Measurements from ENCODE around the gene CKB.

The CKB gene

DNA sequence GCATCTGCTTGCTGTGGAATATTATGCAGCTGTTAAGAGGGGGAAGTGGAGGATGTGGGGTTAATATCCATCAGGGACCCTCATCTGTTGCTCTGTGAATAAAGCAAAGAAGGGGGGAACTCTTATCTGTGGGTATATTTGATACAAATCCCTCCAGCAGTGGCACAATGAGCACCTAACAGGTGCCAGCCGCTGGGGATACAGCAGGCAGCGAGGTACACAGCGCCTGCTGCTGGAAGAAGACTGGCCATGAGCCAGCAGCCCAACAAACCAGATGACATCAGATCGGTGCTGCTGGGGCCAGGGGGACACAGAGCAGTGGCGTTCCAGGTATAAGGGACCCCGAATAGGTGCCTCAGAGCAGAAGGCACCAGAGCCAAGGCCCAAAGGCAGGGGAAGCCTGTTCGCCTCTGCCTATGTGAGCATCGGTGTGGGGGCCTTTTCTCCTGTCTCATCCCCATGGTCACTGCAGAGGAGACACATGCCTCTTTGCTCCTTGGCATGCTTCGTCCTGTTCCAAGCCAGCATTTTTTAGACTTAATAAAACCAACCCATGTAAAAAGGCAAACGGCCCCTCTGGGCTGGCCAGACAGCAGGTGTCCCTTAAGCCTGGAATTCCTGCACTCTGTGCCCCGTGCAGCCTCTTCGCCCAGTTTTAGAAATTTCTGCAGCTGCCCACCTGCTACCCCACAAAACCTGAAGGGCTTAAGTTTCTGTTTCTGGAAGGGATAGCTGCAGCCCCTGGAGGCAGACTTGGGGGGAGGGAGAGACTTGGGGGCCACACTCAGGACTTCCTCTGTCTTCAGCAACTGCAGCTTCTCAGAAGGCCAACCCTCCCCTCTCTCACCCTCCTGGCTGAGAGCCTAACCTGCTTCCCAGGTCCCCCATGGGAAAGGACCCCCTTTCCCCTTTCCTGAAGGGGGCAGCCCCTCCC, 1.6 kb upstream of the CKB start:
- DNase-seq (ENCODE audit: low read depth in 1 of 2, low spot score in 1 of 2) = no peak
- in situ Hi-C loops (cut with HindIII; ENCODE audit: low pct_unique_long_range_greater_than_20kb, low sequenced_read_pairs) = no loop called here
- no peak for TF ChIP-seq JUND (IDR thresholded peaks at IDR 0.05; ENCODE audit: low read depth)

- in situ Hi-C loops (cut with HindIII; ENCODE audit: low pct_unique_long_range_greater_than_20kb, low sequenced_read_pairs) = no loop called here
- no peak for DNase-seq (ENCODE audit: low read depth in 1 of 2, low spot score in 1 of 2)
- no peak for TF ChIP-seq JUND (IDR thresholded peaks at IDR 0.05; ENCODE audit: low read depth)
These were observed 935 bp upstream of the CKB start for GRCh38 chr14:103523575-103523954.

GRCh38 chr14:103521951-103522563, 573 bp downstream of the CKB start:
- in situ Hi-C loops (cut with HindIII; ENCODE audit: low pct_unique_long_range_greater_than_20kb, low sequenced_read_pairs) = no loop called here
- no peak for DNase-seq (ENCODE audit: low read depth in 1 of 2, low spot score in 1 of 2)
- TF ChIP-seq JUND (IDR thresholded peaks at IDR 0.05; ENCODE audit: low read depth) = no peak

- peak in 1 of 2 experiments; percentile 65 for DNase-seq (ENCODE audit: low read depth in 1 of 2, low spot score in 1 of 2)
- TF ChIP-seq JUND (IDR thresholded peaks at IDR 0.05; ENCODE audit: low read depth) = no peak
- in situ Hi-C loops (cut with HindIII; ENCODE audit: low pct_unique_long_range_greater_than_20kb, low sequenced_read_pairs) = no loop called here
These were observed 1.1 kb downstream of the CKB start for GRCh38 chr14:103521438-103521950.

DNA sequence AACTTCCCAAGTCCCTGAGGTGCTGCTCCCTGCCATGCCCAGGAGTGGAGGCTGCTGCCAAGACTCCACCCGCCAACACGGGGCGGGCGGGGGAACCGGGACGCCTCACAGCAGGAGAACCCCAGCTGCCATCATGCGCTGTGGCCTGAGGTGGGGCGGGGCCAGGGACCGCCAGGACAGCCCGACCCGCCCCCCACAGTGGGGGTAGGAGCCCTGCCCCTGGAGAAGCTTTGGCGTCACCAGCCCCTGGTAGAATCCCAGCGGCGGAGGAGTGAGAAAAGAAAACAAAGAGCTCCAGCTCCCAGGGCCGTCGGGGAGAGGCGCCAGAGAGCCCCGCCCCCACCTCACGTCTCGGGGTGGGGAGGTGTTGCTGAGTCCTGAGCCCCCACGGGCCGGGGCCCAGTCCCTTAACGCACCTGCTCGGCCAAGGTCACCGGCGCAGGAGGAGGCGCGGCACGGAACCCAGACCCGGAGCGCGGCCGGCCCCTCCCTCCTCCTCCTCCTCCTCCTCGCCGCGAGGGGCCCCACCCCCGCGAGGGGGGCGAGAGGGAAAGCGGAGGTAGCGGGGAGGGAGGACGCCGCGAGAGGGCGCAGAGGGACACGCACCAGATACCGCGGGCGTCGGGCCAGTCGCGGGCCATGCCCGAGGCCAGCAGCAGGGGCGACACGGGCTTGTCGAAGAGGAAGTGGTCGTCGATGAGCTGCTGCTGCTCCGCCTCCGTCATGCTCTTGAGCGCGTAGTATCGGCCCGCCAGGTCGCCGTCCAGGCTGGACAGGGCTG, 1.8 kb downstream of the CKB start:
- no peak for TF ChIP-seq JUND (IDR thresholded peaks at IDR 0.05; ENCODE audit: low read depth)
- in situ Hi-C loops (cut with HindIII; ENCODE audit: low pct_unique_long_range_greater_than_20kb, low sequenced_read_pairs) = no loop called here
- DNase-seq (ENCODE audit: low read depth in 1 of 2, low spot score in 1 of 2) = peak; percentile 95

- no peak for DNase-seq (ENCODE audit: low read depth in 1 of 2, low spot score in 1 of 2)
- in situ Hi-C loops (cut with HindIII; ENCODE audit: low pct_unique_long_range_greater_than_20kb, low sequenced_read_pairs) = no loop called here
- no peak for TF ChIP-seq JUND (IDR thresholded peaks at IDR 0.05; ENCODE audit: low read depth)
These were observed 2.4 kb downstream of the CKB start for GRCh38 chr14:103520269-103520656.

DNA sequence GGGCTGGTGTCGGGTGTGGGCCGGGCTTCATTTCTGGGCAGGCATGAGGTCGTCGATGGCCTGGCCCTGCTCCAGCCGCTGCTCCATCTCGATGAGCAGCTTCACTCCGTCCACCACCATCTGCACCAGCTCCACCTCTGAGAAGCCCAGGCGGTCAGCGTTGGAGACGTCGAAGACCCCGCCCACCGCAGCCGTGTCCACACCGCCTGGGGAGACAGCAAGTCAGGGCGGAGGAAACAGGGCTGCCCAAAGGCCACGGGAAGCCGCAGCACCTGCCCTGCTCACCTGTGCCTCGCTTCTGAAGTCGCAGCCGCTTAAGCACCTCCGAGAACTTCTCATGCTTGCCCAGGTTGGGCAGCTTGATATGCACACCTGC, 2.8 kb downstream of the CKB start:
- TF ChIP-seq JUND (IDR thresholded peaks at IDR 0.05; ENCODE audit: low read depth) = no peak
- no peak for DNase-seq (ENCODE audit: low read depth in 1 of 2, low spot score in 1 of 2)
- in situ Hi-C loops (cut with HindIII; ENCODE audit: low pct_unique_long_range_greater_than_20kb, low sequenced_read_pairs) = no loop called here

DNA sequence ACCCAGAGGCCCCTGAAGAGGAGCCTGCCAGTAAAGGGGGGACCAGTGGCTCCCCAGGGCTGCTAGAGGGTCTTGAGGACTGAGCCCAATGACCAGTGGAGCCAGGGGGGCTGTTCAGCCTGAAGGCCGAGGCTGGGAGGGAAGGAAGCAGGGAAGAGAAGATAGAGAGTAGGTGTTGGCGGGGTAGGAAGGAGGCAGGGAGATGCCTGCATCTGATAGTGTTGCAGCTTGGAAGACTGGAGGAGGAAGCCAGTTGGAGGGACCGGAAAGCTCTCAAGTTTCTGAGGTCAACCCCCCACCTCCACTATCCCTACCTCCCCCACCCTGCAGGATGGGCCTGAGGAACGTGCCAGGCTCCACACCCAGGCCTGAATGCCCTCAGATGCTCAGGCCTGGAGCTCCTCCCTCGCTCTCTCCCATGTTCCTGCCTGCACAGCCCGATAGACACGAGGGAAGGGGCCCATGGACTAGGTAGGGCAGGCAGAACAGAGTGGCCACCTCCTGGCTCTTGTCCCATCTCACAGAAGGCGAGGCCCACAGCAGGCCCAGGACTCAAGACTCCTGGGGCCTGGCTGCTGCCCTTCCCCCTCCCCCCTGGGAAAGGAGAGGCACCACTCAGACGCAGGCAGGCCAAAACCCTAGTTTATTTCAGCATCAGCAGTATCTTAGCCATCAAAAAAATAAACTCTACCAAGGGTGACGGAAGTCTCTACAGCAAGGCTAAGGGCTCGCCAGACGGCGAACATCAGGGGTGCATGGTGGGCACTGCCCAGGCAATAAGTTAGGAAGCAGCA, 3.4 kb downstream of the CKB start:
- DNase-seq (ENCODE audit: low read depth in 1 of 2, low spot score in 1 of 2) = peak in 1 of 2 experiments; percentile 76
- in situ Hi-C loops (cut with HindIII; ENCODE audit: low pct_unique_long_range_greater_than_20kb, low sequenced_read_pairs) = no loop called here
- no peak for TF ChIP-seq JUND (IDR thresholded peaks at IDR 0.05; ENCODE audit: low read depth)

DNA sequence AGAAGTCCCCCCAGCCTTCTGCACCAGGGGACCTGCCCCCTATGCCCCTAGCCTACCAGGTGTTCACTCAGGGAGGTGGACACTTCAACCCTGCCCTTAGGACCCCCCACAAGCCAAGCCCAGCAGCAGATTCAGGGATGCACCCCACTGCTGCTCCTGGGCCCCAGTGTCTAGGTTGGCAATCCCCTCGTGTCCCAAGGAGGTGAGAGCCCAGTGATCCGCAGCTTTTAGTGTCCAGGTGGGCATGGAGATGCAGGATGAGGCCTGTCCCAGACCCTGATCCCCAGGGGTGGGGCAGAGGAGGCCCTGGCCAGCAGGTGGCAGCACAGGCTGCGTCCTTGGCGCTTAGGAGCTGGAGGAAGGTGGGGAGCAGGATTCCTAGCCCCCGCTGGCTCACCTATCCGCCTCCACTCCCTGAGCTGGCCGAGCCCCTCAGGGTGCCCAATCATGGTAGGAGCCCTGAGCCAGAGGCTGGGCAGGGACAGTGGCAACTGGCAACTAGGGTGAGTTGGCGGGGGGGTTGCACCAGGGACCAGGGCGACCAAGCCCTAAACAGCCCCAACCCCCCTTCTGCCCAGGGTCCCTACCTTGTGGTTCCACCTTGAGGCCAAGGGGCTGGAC, 4.1 kb downstream of the CKB start:
- no peak for TF ChIP-seq JUND (IDR thresholded peaks at IDR 0.05; ENCODE audit: low read depth)
- in situ Hi-C loops (cut with HindIII; ENCODE audit: low pct_unique_long_range_greater_than_20kb, low sequenced_read_pairs) = no loop called here
- peak; percentile 74 to 94 for DNase-seq (ENCODE audit: low read depth in 1 of 2, low spot score in 1 of 2)

GRCh38 chr14:103517721-103518421, 4.8 kb downstream of the CKB start:
- in situ Hi-C loops (cut with HindIII; ENCODE audit: low pct_unique_long_range_greater_than_20kb, low sequenced_read_pairs) = no loop called here
- no peak for TF ChIP-seq JUND (IDR thresholded peaks at IDR 0.05; ENCODE audit: low read depth)
- no peak for DNase-seq (ENCODE audit: low read depth in 1 of 2, low spot score in 1 of 2)

DNA sequence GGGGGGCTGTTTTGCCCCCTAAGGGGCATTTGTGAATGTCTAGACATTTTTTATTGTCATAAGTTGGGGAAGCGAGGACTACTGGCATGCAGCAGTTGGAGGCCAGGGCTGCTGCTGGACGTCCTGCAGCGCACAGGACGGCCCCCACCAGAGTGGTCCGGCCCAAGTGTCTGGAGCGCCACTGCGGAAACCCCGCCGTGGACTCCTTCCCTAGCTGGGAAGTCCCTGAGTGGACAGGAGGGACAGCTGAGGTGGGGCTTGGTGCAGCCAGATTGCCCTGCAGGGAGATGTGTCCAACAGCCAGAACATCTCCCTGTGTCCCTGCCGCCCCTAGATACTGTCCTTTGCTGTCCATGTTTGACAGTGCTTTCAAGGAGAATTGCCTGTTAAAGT, 5.5 kb downstream of the CKB start:
- DNase-seq (ENCODE audit: low read depth in 1 of 2, low spot score in 1 of 2) = no peak
- TF ChIP-seq JUND (IDR thresholded peaks at IDR 0.05; ENCODE audit: low read depth) = no peak
- in situ Hi-C loops (cut with HindIII; ENCODE audit: low pct_unique_long_range_greater_than_20kb, low sequenced_read_pairs) = no loop called here

Measured in T47D (cell line).